ENCODE results near the gene HMBS. TPM values are rescaled to one million over a fixed set of nuclear protein-coding genes. Genes with fewer than 3 reads are reported as not detected.
A peak's percentile ranks its signal among the peaks of the same experiment; 100 is the strongest.

HMBS gene
- total RNA-seq, 1 donor from 2014 or later = 21.4 TPM

GRCh38 chr11:119108146-119108856 lies 23.6 kb downstream of the HMBS start:
- Histone ChIP-seq H3K9me3 (ENCODE audit: insufficient read depth, low read depth, low read length) (no peaks in the 10 kb centered on the region), H4K20me1 (ENCODE audit: insufficient read depth, low read length) (peaks cover 21% of the 10 kb centered on the region), H2AFZ (ENCODE audit: low read depth, low read length) (peak overlapping the region; percentile 77), H3K79me2 (ENCODE audit: insufficient read depth, low read length) (peaks cover 27% of the 10 kb centered on the region), H3K36me3 (ENCODE audit: insufficient read depth, low read length) (peaks cover 14% of the 10 kb centered on the region), H3K4me2 (ENCODE audit: low read length) (peak overlapping the region; percentile 96), H3K27ac (ENCODE audit: low read depth, low read length) (no peak overlapping the region), H3K9ac (ENCODE audit: low read length) (peak overlapping the region; percentile 86), H3K27me3 (ENCODE audit: insufficient read depth, low read length) (no peaks in the 10 kb centered on the region), H3K4me3 (ENCODE audit: insufficient read depth, low read depth, low read length) (peak overlapping the region; percentile 67), H3K4me1 (ENCODE audit: insufficient read depth, low read length) (peaks cover 14% of the 10 kb centered on the region)
- Mint-ChIP-seq H3K27me3 (ENCODE audit: low read depth, unreplicated experiment) (no peaks in the 10 kb centered on the region), H3K4me1 (ENCODE audit: low read depth, unreplicated experiment) (peaks cover 17% of the 10 kb centered on the region), H3K27ac (ENCODE audit: unreplicated experiment) (no peak overlapping the region), H3K9me3 (ENCODE audit: unreplicated experiment) (no peaks in the 10 kb centered on the region), H3K4me3 (ENCODE audit: unreplicated experiment) (peak overlapping the region; percentile 86), H3K36me3 (ENCODE audit: low read depth, unreplicated experiment) (peaks cover 11% of the 10 kb centered on the region)
- FAIRE-seq (no peak), DNase-seq (ENCODE audit: low read depth) (no peak)
- TF ChIP-seq EZH2 (IDR thresholded peaks at IDR 0.05; ENCODE audit: insufficient read depth, low read length) (no peak), CTCF (IDR thresholded peaks at IDR 0.05; ENCODE audit: insufficient read depth, low read depth, low read length) (no peak)

- Mint-ChIP-seq H3K27me3 (ENCODE audit: low read depth, unreplicated experiment) (no peaks in the 10 kb centered on the region), H3K4me3 (ENCODE audit: unreplicated experiment) (peak overlapping the region; percentile 86), H3K9me3 (ENCODE audit: unreplicated experiment) (no peaks in the 10 kb centered on the region), H3K4me1 (ENCODE audit: low read depth, unreplicated experiment) (peaks cover 18% of the 10 kb centered on the region), H3K36me3 (ENCODE audit: low read depth, unreplicated experiment) (peaks cover 11% of the 10 kb centered on the region), H3K27ac (ENCODE audit: unreplicated experiment) (no peak overlapping the region)
- Histone ChIP-seq H3K36me3 (ENCODE audit: insufficient read depth, low read length) (peaks cover 14% of the 10 kb centered on the region), H3K79me2 (ENCODE audit: insufficient read depth, low read length) (peaks cover 27% of the 10 kb centered on the region), H4K20me1 (ENCODE audit: insufficient read depth, low read length) (peaks cover 21% of the 10 kb centered on the region), H3K4me3 (ENCODE audit: insufficient read depth, low read depth, low read length) (peak overlapping the region; percentile 67), H3K27me3 (ENCODE audit: insufficient read depth, low read length) (no peaks in the 10 kb centered on the region), H3K27ac (ENCODE audit: low read depth, low read length) (no peak overlapping the region), H3K9ac (ENCODE audit: low read length) (no peak overlapping the region), H3K9me3 (ENCODE audit: insufficient read depth, low read depth, low read length) (no peaks in the 10 kb centered on the region), H3K4me2 (ENCODE audit: low read length) (peak overlapping the region; percentile 96), H2AFZ (ENCODE audit: low read depth, low read length) (no peak overlapping the region), H3K4me1 (ENCODE audit: insufficient read depth, low read length) (peaks cover 14% of the 10 kb centered on the region)
- no peak for TF ChIP-seq EZH2 (IDR thresholded peaks at IDR 0.05; ENCODE audit: insufficient read depth, low read length)
- TF ChIP-seq CTCF (IDR thresholded peaks at IDR 0.05; ENCODE audit: insufficient read depth, low read depth, low read length) = no peak
- FAIRE-seq = no peak
- DNase-seq (ENCODE audit: low read depth) = no peak
These were observed 24.2 kb downstream of the HMBS start for GRCh38 chr11:119108857-119109221.

GRCh38 chr11:119109843-119110242 lies 25.2 kb downstream of the HMBS start:
- no peak overlapping the region for H3K27ac Mint-ChIP-seq (ENCODE audit: unreplicated experiment)
- Histone ChIP-seq H3K4me3 (ENCODE audit: insufficient read depth, low read depth, low read length) (no peak overlapping the region), H3K4me2 (ENCODE audit: low read length) (no peak overlapping the region), H3K9ac (ENCODE audit: low read length) (no peak overlapping the region), H3K9me3 (ENCODE audit: insufficient read depth, low read depth, low read length) (no peaks in the 10 kb centered on the region), H4K20me1 (ENCODE audit: insufficient read depth, low read length) (peaks cover 21% of the 10 kb centered on the region), H3K79me2 (ENCODE audit: insufficient read depth, low read length) (peaks cover 27% of the 10 kb centered on the region), H3K36me3 (ENCODE audit: insufficient read depth, low read length) (peaks cover 14% of the 10 kb centered on the region), H3K4me1 (ENCODE audit: insufficient read depth, low read length) (peaks cover 14% of the 10 kb centered on the region), H3K27me3 (ENCODE audit: insufficient read depth, low read length) (no peaks in the 10 kb centered on the region), H3K27ac (ENCODE audit: low read depth, low read length) (no peak overlapping the region), H2AFZ (ENCODE audit: low read depth, low read length) (no peak overlapping the region)
- H3K4me1 Mint-ChIP-seq (ENCODE audit: low read depth, unreplicated experiment) = peaks cover 18% of the 10 kb centered on the region
- no peaks in the 10 kb centered on the region for H3K9me3 Mint-ChIP-seq (ENCODE audit: unreplicated experiment)
- DNase-seq (ENCODE audit: low read depth) = no peak
- H3K27me3 Mint-ChIP-seq (ENCODE audit: low read depth, unreplicated experiment) = no peaks in the 10 kb centered on the region
- TF ChIP-seq EZH2 (IDR thresholded peaks at IDR 0.05; ENCODE audit: insufficient read depth, low read length) (no peak), CTCF (IDR thresholded peaks at IDR 0.05; ENCODE audit: insufficient read depth, low read depth, low read length) (no peak)
- no peak for FAIRE-seq
- peaks cover 14% of the 10 kb centered on the region for H3K36me3 Mint-ChIP-seq (ENCODE audit: low read depth, unreplicated experiment)
- H3K4me3 Mint-ChIP-seq (ENCODE audit: unreplicated experiment) = no peak overlapping the region
